GM12878 (cell line): ENCODE results near the gene RPL19. TPM values are rescaled to one million over a fixed set of nuclear protein-coding genes. Genes with fewer than 3 reads are reported as not detected.

ENCODE experiments used
- ATAC-seq: fragments of 200-7000 bp; cut with Tn5 transposase; 3 replicates; pipeline ENCODE4 v1.9.1; 2020; ENCODE audit warnings: mild to moderate bottlenecking, moderate library complexity
- BruUV-seq: library from RNA; stranded (reverse); fragments of 400-500 nt; replicated peaks from 2 replicates; lab custom pipeline; 2021; lab: Mats Ljungman, UMichigan
- CTCF ChIA-PET: fragments of 300-600 bp; sonication (Branson Sonifier 250); formaldehyde crosslinking; extraction: SDS; loops from one replicate; lab custom pipeline; 2021; ENCODE audit warnings: inconsistent platforms; lab: Yijun Ruan, JAX
- POLR2A ChIA-PET: fragments of 350-600 bp; formaldehyde crosslinking; extraction: SDS; loops from one replicate; lab custom pipeline; 2021; ENCODE audit warnings: inconsistent platforms; lab: Charles Lee
- RAD21 ChIA-PET: fragments of 300-600 bp; sonication (Branson Sonifier 250); formaldehyde crosslinking; loops from one replicate; lab custom pipeline; 2023; ENCODE audit warnings: antibody characterized with exemption; ENCODE audit not compliant: unreplicated experiment; lab: Charles Lee
- SMC1A ChIA-PET: fragments of 300-600 bp; sonication (Branson Sonifier 250); formaldehyde crosslinking; loops from one replicate; lab custom pipeline; 2023; ENCODE audit not compliant: unreplicated experiment, uncharacterized antibody; lab: Charles Lee
- DNase-seq: peaks from one replicate; pipeline ENCODE4 v3.0.0-alpha.2; 2011; ENCODE audit warnings: low read depth, low spot score
- FAIRE-seq: peaks from 3 replicates; lab custom pipeline; 2011; peaks lifted over from hg19 to GRCh38; lab: Jason Lieb, UNC
- H2AFZ ChIP-seq: 2 replicates; pipeline ENCODE4 v1.6.0; 2011; ENCODE audit warnings: low read depth, low read length, control low read depth; ENCODE audit not compliant: control insufficient read depth
- H3K27ac ChIP-seq: 2 replicates; pipeline ENCODE4 v1.5.1; 2011; ENCODE audit warnings: control low read depth; ENCODE audit not compliant: control insufficient read depth, insufficient read depth
- H3K27me3 ChIP-seq, 2 experiments: replicated peaks in 1 of 2; 2 replicates each; pipeline versions ENCODE4 v1.6.0 to v1.6.1; 2011; ENCODE audit warnings: low read length in 1 of 2; ENCODE audit not compliant: control insufficient read depth in 2 of 2, insufficient read depth in 2 of 2
- H3K36me3 ChIP-seq, 2 experiments: 2 replicates each; pipeline ENCODE4 v1.5.1; 2011; ENCODE audit warnings: low read length in 1 of 2; ENCODE audit not compliant: control insufficient read depth in 2 of 2, insufficient read depth in 2 of 2
- H3K4me1 ChIP-seq: 2 replicates; pipeline ENCODE4 v1.6.1; 2011; ENCODE audit warnings: mild to moderate bottlenecking, low read length, moderate library complexity, mixed read lengths; ENCODE audit not compliant: control insufficient read depth, insufficient read depth
- H3K4me2 ChIP-seq: 2 replicates; pipeline ENCODE4 v1.6.0; 2011; ENCODE audit warnings: control low read depth; ENCODE audit not compliant: control insufficient read depth, insufficient read depth
- H3K4me3 ChIP-seq: fragments of 200-600 bp; sonication (generic); 2 replicates; pipeline ENCODE4 v1.5.1; 2016
- H3K79me2 ChIP-seq: 2 replicates; pipeline ENCODE4 v1.6.0; 2011; ENCODE audit warnings: low read length; ENCODE audit not compliant: control insufficient read depth, insufficient read depth
- H3K9ac ChIP-seq: 2 replicates; pipeline ENCODE4 v1.8.0; 2011; ENCODE audit warnings: low read length, control low read depth, mixed read lengths; ENCODE audit not compliant: control insufficient read depth, insufficient read depth
- H3K9me3 ChIP-seq: replicated peaks from 3 replicates; pipeline ENCODE4 v1.5.1; 2011; ENCODE audit warnings: mild to moderate bottlenecking, low read length; ENCODE audit not compliant: control insufficient read depth, insufficient read depth
- H4K20me1 ChIP-seq: 2 replicates; pipeline ENCODE4 v1.6.0; 2011; ENCODE audit not compliant: control insufficient read depth, insufficient read depth
- CHD2 ChIP-seq: IDR thresholded peaks from 2 replicates; pipeline ENCODE4 v1.6.1; 2011; ENCODE audit warnings: low read depth, low read length, improper control_type of control experiment, borderline replicate concordance
- EZH2 ChIP-seq: IDR thresholded peaks from 2 replicates; pipeline ENCODE4 v1.6.1; 2012; ENCODE audit warnings: low read depth, mild to moderate bottlenecking, control low read depth, inconsistent platforms, low read length, borderline replicate concordance; ENCODE audit not compliant: control insufficient read depth
- SUPT20H ChIP-seq: IDR thresholded peaks from 2 replicates; pipeline ENCODE4 v1.6.1; 2011; ENCODE audit warnings: low read depth, mild to moderate bottlenecking, low read length, moderate library complexity, borderline replicate concordance; ENCODE audit not compliant: control insufficient read depth
- TCF3 ChIP-seq: IDR thresholded peaks from 2 replicates; pipeline ENCODE4 v1.6.1; 2012; ENCODE audit warnings: low read depth, mild to moderate bottlenecking, low read length, borderline replicate concordance; ENCODE audit not compliant: insufficient read depth
- WGBS: methylation state at CpG from one replicate; pipeline ENCODE4 v1.1.6; 2016; ENCODE audit warnings: low lambda C conversion rate; ENCODE audit not compliant: insufficient replicate concordance, insufficient coverage; ENCODE audit errors: missing lambda C conversion rate; 5-methylcytosine and 5-hydroxymethylcytosine counted together
- in situ Hi-C: fragments of 300-500 bp; cut with MboI; formaldehyde crosslinking; loops from 9 replicates; pipeline ENCODE4 v1.14.3; 2018; ENCODE audit warnings: mixed read lengths
- intact Hi-C: fragments of 100-400 bp; cut with micrococcal nuclease; formaldehyde crosslinking; loops from one replicate; pipeline ENCODE4 v1.14.2; 2022; ENCODE audit not compliant: unreplicated experiment
- polyA plus RNA-seq, 11 experiments: library from polyadenylated mRNA; depleted of rRNA in 4 of 11; unstranded in 6 of 11; stranded (reverse) in 5 of 11; fragments of >200 nt; fragmentation: Nextera tagmentation in 4 of 11; fragmentation: Illumina TruSeq in 1 of 11; extraction: Ambion mirVana in 4 of 11; extraction: Trizol in 1 of 11; gene quantifications; 1 replicate in 1 of 11; 2 replicates in 10 of 11; pipeline versions ENCODE4 v1.2.1 to v1.2.3, GENCODE V29; 2011 to 2016; ENCODE audit warnings: inconsistent platforms in 2 of 11, missing spikeins in 2 of 11, low read depth in 1 of 11
- total RNA-seq, 4 experiments: library from RNA; depleted of rRNA in 3 of 4; stranded (reverse); fragments of >200 nt in 3 of 4; fragmentation: Illumina TruSeq in 1 of 4; extraction: Trizol in 1 of 4; gene quantifications; 2 replicates each; pipeline versions ENCODE4 v1.2.1 to v1.2.3, GENCODE V29; 2013 to 2021
- TF ChIP-seq, protein P1 (sequence below): fragments of 450-650 bp; conservative IDR thresholded peaks from 2 replicates; pipeline ENCODE4 v1.6.1; 2017; ENCODE audit warnings: mild to moderate bottlenecking, moderate library complexity
- TF ChIP-seq, protein P2 (sequence below): IDR thresholded peaks from 2 replicates; pipeline ENCODE4 v1.6.1; 2012; ENCODE audit warnings: improper control_type of control experiment, low read depth, low read length; ENCODE audit not compliant: insufficient replicate concordance

The RPL19 gene
- total and polyA plus RNA-seq, 10 of the 15 experiments (the other 5 are each of a cell fraction or from before 2014, with no cell fraction given), result 1,862 to 5,536 (median 3,836) TPM

DNA sequence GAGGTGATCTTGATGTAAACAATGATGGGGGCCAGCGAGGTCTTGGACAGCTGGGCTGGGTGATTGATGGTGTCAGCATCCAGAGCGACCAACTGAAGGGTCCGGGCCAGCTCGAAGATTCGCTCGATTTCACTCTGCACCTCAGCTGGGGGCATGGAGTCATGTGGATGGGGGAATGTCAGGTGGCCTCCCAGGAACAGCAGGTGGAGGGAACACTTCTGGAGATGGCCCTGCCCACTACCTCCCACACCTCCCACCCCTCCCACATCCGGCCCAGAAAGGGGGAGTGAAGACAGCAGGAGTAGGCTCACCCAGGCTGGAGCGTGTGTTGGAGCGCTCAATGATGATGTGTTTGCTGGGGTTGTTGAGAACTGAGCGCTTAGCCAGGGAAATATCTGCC is 16.4 kb upstream of the RPL19 start:
- BruUV-seq, result no TSS peak
- intact Hi-C loops, result no loop called here

More for the DNA sequence above, 16.4 kb upstream of the RPL19 start:
- ATAC-seq (no peak), DNase-seq (no peak), FAIRE-seq (no peak)
- Histone ChIP-seq H4K20me1 (no peaks in the 10 kb centered on the region), H3K27me3 (no peaks in the 10 kb centered on the region), H3K36me3 (peaks cover 5 to 14% of the 10 kb centered on the region in 2 experiments; a peak in 3 of 4 replicates), H3K9ac (no peak overlapping the region), H3K4me1 (no peaks in the 10 kb centered on the region), H3K79me2 (no peaks in the 10 kb centered on the region), H3K4me2 (no peak overlapping the region), H3K4me3 (no peak overlapping the region), H2AFZ (no peak overlapping the region), H3K27ac (no peak overlapping the region), H3K9me3 (no peaks in the 10 kb centered on the region)
- ChIA-PET POLR2A (no interaction called here), CTCF (interaction anchor here (1.6 kb wide), 3 partner anchors 9 to 61 kb away, joined by 9 to 12 read pairs (median 9); partner anchors contain the start of gene ARL5C), RAD21 (interaction anchor here (0.5 to 1.0 kb wide), 2 partner anchors 19 to 183 kb away, joined by 3 read pairs; no protein-coding TSS in a partner anchor), SMC1A (interaction anchor here (1.1 kb wide), 1 partner anchor 12 kb away, joined by 5 read pairs; no protein-coding TSS in a partner anchor)
- WGBS, result 83% methylated on average over 10 of the region's 10 CpGs
- TF ChIP-seq, protein P1, sequence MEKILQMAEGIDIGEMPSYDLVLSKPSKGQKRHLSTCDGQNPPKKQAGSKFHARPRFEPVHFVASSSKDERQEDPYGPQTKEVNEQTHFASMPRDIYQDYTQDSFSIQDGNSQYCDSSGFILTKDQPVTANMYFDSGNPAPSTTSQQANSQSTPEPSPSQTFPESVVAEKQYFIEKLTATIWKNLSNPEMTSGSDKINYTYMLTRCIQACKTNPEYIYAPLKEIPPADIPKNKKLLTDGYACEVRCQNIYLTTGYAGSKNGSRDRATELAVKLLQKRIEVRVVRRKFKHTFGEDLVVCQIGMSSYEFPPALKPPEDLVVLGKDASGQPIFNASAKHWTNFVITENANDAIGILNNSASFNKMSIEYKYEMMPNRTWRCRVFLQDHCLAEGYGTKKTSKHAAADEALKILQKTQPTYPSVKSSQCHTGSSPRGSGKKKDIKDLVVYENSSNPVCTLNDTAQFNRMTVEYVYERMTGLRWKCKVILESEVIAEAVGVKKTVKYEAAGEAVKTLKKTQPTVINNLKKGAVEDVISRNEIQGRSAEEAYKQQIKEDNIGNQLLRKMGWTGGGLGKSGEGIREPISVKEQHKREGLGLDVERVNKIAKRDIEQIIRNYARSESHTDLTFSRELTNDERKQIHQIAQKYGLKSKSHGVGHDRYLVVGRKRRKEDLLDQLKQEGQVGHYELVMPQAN, result no peak
- TF ChIP-seq EZH2, result no peak
- TF ChIP-seq SUPT20H, result no peak
- no peak for TF ChIP-seq CHD2
- no peak for TF ChIP-seq TCF3
- TF ChIP-seq, protein P2, sequence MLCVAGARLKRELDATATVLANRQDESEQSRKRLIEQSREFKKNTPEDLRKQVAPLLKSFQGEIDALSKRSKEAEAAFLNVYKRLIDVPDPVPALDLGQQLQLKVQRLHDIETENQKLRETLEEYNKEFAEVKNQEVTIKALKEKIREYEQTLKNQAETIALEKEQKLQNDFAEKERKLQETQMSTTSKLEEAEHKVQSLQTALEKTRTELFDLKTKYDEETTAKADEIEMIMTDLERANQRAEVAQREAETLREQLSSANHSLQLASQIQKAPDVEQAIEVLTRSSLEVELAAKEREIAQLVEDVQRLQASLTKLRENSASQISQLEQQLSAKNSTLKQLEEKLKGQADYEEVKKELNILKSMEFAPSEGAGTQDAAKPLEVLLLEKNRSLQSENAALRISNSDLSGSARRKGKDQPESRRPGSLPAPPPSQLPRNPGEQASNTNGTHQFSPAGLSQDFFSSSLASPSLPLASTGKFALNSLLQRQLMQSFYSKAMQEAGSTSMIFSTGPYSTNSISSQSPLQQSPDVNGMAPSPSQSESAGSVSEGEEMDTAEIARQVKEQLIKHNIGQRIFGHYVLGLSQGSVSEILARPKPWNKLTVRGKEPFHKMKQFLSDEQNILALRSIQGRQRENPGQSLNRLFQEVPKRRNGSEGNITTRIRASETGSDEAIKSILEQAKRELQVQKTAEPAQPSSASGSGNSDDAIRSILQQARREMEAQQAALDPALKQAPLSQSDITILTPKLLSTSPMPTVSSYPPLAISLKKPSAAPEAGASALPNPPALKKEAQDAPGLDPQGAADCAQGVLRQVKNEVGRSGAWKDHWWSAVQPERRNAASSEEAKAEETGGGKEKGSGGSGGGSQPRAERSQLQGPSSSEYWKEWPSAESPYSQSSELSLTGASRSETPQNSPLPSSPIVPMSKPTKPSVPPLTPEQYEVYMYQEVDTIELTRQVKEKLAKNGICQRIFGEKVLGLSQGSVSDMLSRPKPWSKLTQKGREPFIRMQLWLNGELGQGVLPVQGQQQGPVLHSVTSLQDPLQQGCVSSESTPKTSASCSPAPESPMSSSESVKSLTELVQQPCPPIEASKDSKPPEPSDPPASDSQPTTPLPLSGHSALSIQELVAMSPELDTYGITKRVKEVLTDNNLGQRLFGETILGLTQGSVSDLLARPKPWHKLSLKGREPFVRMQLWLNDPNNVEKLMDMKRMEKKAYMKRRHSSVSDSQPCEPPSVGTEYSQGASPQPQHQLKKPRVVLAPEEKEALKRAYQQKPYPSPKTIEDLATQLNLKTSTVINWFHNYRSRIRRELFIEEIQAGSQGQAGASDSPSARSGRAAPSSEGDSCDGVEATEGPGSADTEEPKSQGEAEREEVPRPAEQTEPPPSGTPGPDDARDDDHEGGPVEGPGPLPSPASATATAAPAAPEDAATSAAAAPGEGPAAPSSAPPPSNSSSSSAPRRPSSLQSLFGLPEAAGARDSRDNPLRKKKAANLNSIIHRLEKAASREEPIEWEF, result no peak
- in situ Hi-C loops, result no loop called here
